Neural crest cell (in vitro differentiated cells): ENCODE results near the gene NRGN. TPM values are rescaled to one million over a fixed set of nuclear protein-coding genes. Genes with fewer than 3 reads are reported as not detected.

Experiments
- DNase-seq: peaks from one replicate; pipeline ENCODE4 v3.0.0; 2021; ENCODE audit warnings: low read depth, mixed read lengths, low spot score
- H3K27ac Mint-ChIP-seq: one replicate; pipeline ENCODE4 v1.8.0; 2021; ENCODE audit warnings: mild to moderate bottlenecking, mixed read lengths; ENCODE audit not compliant: unreplicated experiment
- H3K27me3 Mint-ChIP-seq: 2 replicates; pipeline ENCODE4 v1.8.0; 2021; ENCODE audit warnings: low read depth, mild to moderate bottlenecking, mixed read lengths
- H3K36me3 Mint-ChIP-seq: 2 replicates; pipeline ENCODE4 v1.8.0; 2021; ENCODE audit warnings: low read depth, mild to moderate bottlenecking, mixed read lengths
- H3K4me1 Mint-ChIP-seq: 2 replicates; pipeline ENCODE4 v1.8.0; 2021; ENCODE audit warnings: mixed read lengths
- H3K4me3 Mint-ChIP-seq: one replicate; pipeline ENCODE4 v1.8.0; 2021; ENCODE audit warnings: mild to moderate bottlenecking, mixed read lengths
- H3K9me3 Mint-ChIP-seq: 2 replicates; pipeline ENCODE4 v1.8.0; 2021; ENCODE audit warnings: mixed read lengths
- CTCF ChIP-seq: fragments of 200-600 bp; sonication (generic); conservative IDR thresholded peaks from 2 replicates; pipeline ENCODE4 v1.5.0; 2021; ENCODE audit warnings: antibody characterized with exemption, mild to moderate bottlenecking
- total RNA-seq: library from RNA; stranded (reverse); gene quantifications from 2 replicates; pipeline ENCODE4 v1.2.1, GENCODE V29; 2021

Gene NRGN
- total RNA-seq, 1 donor from 2014 or later, result 30.3 TPM

- Mint-ChIP-seq H3K36me3 (no peaks in the 10 kb centered on the region), H3K27ac (no peak overlapping the region), H3K27me3 (peaks cover 78% of the 10 kb centered on the region), H3K4me1 (peaks cover 33% of the 10 kb centered on the region), H3K9me3 (no peaks in the 10 kb centered on the region), H3K4me3 (peak overlapping the region; percentile 58)
- TF ChIP-seq CTCF, result no peak
- DNase-seq, result no peak
Observed at GRCh38 chr11:124719534-124719933, 20.2 kb upstream of the NRGN start.

DNA sequence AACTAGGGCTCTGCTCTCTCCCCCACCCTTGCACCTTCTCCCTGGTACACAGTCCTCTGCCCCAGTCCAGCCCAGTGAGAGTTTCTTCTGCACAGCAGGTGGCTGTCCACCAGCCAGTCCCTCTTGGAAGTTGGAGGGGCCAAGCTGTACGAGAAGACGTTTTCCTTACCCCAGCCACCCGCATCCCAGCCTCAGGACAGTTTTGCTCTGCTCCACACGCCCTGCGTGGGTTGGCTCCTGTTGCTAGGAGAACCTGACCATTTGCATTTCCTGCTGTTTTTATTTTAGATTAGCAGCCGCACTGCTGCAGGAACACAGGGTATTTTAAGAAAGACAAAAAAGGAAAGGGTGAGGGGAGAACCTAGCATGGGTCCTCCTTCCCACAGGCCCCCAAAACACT, 17.6 kb upstream of the NRGN start:
- no peaks in the 10 kb centered on the region for H3K9me3 Mint-ChIP-seq
- TF ChIP-seq CTCF, result no peak
- H3K4me1 Mint-ChIP-seq, result peaks cover 49% of the 10 kb centered on the region
- peaks cover 58% of the 10 kb centered on the region for H3K27me3 Mint-ChIP-seq
- H3K27ac Mint-ChIP-seq, result no peak overlapping the region
- no peaks in the 10 kb centered on the region for H3K36me3 Mint-ChIP-seq
- H3K4me3 Mint-ChIP-seq, result no peak overlapping the region
- no peak for DNase-seq

GRCh38 chr11:124724979-124725718, 14.6 kb upstream of the NRGN start:
- H3K4me1 Mint-ChIP-seq, result peaks cover 41% of the 10 kb centered on the region
- no peaks in the 10 kb centered on the region for H3K36me3 Mint-ChIP-seq
- H3K9me3 Mint-ChIP-seq, result no peaks in the 10 kb centered on the region
- TF ChIP-seq CTCF, result no peak
- no peak for DNase-seq
- H3K4me3 Mint-ChIP-seq, result peak overlapping the region; percentile 51
- H3K27ac Mint-ChIP-seq, result peak overlapping the region; percentile 57
- H3K27me3 Mint-ChIP-seq, result peaks cover 29% of the 10 kb centered on the region

- H3K4me1 Mint-ChIP-seq, result peaks cover 41% of the 10 kb centered on the region
- H3K9me3 Mint-ChIP-seq, result no peaks in the 10 kb centered on the region
- DNase-seq, result no peak
- TF ChIP-seq CTCF, result no peak
- peaks cover 23% of the 10 kb centered on the region for H3K27me3 Mint-ChIP-seq
- H3K4me3 Mint-ChIP-seq, result peak overlapping the region; percentile 14
- no peaks in the 10 kb centered on the region for H3K36me3 Mint-ChIP-seq
- no peak overlapping the region for H3K27ac Mint-ChIP-seq
Observed at GRCh38 chr11:124725719-124726105, 14.0 kb upstream of the NRGN start.

GRCh38 chr11:124727474-124727873, 12.3 kb upstream of the NRGN start:
- no peak for DNase-seq
- Mint-ChIP-seq H3K27ac (no peak overlapping the region), H3K4me3 (no peak overlapping the region), H3K9me3 (no peaks in the 10 kb centered on the region), H3K4me1 (peaks cover 30% of the 10 kb centered on the region), H3K27me3 (peaks cover 7% of the 10 kb centered on the region), H3K36me3 (no peaks in the 10 kb centered on the region)
- TF ChIP-seq CTCF, result no peak
